ENCODE measurements around the gene KCNJ12. TPM values are rescaled to one million over a fixed set of nuclear protein-coding genes. Genes with fewer than 3 reads are reported as not detected.
"Not testable (repeated sequence)": the region's sequence is repeated elsewhere in the genome, so short reads cannot be mapped to it uniquely, and the experiment has no call there.

Gene KCNJ12
- total and polyA plus RNA-seq, 9 donors, result 5.7 to 12.2 (median 9.2) TPM

- WGBS (ENCODE audit: insufficient coverage), result 83% methylated on average over 7 of the region's 11 CpGs
- not testable (repeated sequence) for H3K36me3 ChIP-seq (ENCODE audit: control insufficient read depth, insufficient read depth, low read length); DNase-seq
Observed at GRCh38 chr17:21420503-21421090, 44.4 kb downstream of the KCNJ12 start.

DNA sequence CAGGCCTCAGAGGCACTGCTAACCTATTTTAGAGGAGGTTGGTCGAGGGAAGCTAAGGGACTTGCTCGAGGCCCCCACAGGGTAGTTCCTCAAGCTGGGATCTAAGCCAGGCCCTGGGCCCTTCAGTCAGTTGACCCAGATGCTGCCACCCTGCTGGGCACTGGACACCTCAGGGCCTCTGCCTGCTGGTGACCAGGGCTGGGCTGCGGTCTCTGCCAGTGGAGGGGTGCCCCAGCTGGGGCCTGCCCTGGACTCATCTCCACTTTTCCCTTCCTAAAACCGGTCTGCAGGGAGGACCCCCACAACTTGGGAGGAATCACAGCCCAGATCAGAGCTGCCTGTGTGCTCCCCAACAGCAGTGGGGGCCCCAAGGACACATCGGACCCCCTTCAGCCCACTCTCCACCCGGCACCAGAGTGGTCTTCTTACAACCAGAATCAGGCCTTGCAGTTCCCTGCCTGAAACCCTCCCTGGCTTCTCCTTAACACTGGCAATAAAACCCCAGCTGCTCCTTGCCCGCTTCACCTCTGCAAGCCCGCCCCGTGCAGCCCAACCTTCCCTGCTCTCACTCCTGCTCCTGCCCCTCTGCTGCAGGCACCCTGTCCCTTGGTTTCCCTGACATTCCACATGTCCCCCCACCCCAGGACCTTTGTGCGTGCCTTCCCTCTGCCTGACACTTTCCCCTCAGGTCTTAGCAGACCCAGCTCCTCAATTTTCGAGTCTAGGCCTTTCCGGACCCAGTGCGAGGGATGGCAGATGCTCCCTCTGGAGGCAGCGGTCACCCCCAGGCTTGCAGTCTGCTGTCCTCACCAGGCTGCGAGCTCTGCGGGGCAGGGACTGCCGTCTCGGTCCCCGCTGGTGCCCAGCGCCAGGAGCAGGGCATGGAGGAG is 45.5 kb downstream of the KCNJ12 start:
- peaks cover 30% of the 10 kb centered on the region for H3K4me1 ChIP-seq (ENCODE audit: control insufficient read depth, insufficient read depth, low read length)
- H3K27me3 ChIP-seq (ENCODE audit: control insufficient read depth, insufficient read depth, low read length); H3K9me3 ChIP-seq (replicated peaks; ENCODE audit: control insufficient read depth, low read depth, low read length); H3K36me3 ChIP-seq (ENCODE audit: control insufficient read depth, insufficient read depth, low read length); H3K27ac ChIP-seq (ENCODE audit: low read length); DNase-seq; H3K4me3 ChIP-seq (ENCODE audit: low read length): not testable (repeated sequence)
- WGBS (ENCODE audit: insufficient coverage), result 73% methylated on average over 19 of the region's 20 CpGs

More at GRCh38 chr17:21420503-21421090, 44.4 kb downstream of the KCNJ12 start:
- not testable (repeated sequence) for H3K4me3 ChIP-seq (ENCODE audit: low read length); H3K27me3 ChIP-seq (ENCODE audit: control insufficient read depth, insufficient read depth, low read length); H3K9me3 ChIP-seq (replicated peaks; ENCODE audit: control insufficient read depth, low read depth, low read length); H3K27ac ChIP-seq (ENCODE audit: low read length)
- H3K4me1 ChIP-seq (ENCODE audit: control insufficient read depth, insufficient read depth, low read length), result peaks cover 30% of the 10 kb centered on the region

GRCh38 chr17:21422311-21423189 is 46.4 kb downstream of the KCNJ12 start:
- not testable (repeated sequence) for H3K27ac ChIP-seq (ENCODE audit: low read length); H3K4me3 ChIP-seq (ENCODE audit: low read length); H3K36me3 ChIP-seq (ENCODE audit: control insufficient read depth, insufficient read depth, low read length); H3K9me3 ChIP-seq (replicated peaks; ENCODE audit: control insufficient read depth, low read depth, low read length); H3K27me3 ChIP-seq (ENCODE audit: control insufficient read depth, insufficient read depth, low read length); DNase-seq
- peaks cover 30% of the 10 kb centered on the region for H3K4me1 ChIP-seq (ENCODE audit: control insufficient read depth, insufficient read depth, low read length)
- 85% methylated on average over 6 of the region's 14 CpGs for WGBS (ENCODE audit: insufficient coverage)

- H3K4me1 ChIP-seq (ENCODE audit: control insufficient read depth, insufficient read depth, low read length), result peaks cover 30% of the 10 kb centered on the region
- H3K9me3 ChIP-seq (replicated peaks; ENCODE audit: control insufficient read depth, low read depth, low read length); H3K36me3 ChIP-seq (ENCODE audit: control insufficient read depth, insufficient read depth, low read length); DNase-seq; H3K4me3 ChIP-seq (ENCODE audit: low read length); H3K27ac ChIP-seq (ENCODE audit: low read length); H3K27me3 ChIP-seq (ENCODE audit: control insufficient read depth, insufficient read depth, low read length): not testable (repeated sequence)
- WGBS (ENCODE audit: insufficient coverage), result 55% methylated on average over 9 of the region's 9 CpGs
Observed at GRCh38 chr17:21423190-21423493, 47.0 kb downstream of the KCNJ12 start.

GRCh38 chr17:21424697-21425096 is 48.5 kb downstream of the KCNJ12 start:
- H3K4me1 ChIP-seq (ENCODE audit: control insufficient read depth, insufficient read depth, low read length), result peaks cover 24% of the 10 kb centered on the region
- H3K36me3 ChIP-seq (ENCODE audit: control insufficient read depth, insufficient read depth, low read length); H3K4me3 ChIP-seq (ENCODE audit: low read length); H3K9me3 ChIP-seq (replicated peaks; ENCODE audit: control insufficient read depth, low read depth, low read length); DNase-seq; H3K27ac ChIP-seq (ENCODE audit: low read length); H3K27me3 ChIP-seq (ENCODE audit: control insufficient read depth, insufficient read depth, low read length): not testable (repeated sequence)
- 83% methylated on average over 4 of the region's 7 CpGs for WGBS (ENCODE audit: insufficient coverage)

DNA sequence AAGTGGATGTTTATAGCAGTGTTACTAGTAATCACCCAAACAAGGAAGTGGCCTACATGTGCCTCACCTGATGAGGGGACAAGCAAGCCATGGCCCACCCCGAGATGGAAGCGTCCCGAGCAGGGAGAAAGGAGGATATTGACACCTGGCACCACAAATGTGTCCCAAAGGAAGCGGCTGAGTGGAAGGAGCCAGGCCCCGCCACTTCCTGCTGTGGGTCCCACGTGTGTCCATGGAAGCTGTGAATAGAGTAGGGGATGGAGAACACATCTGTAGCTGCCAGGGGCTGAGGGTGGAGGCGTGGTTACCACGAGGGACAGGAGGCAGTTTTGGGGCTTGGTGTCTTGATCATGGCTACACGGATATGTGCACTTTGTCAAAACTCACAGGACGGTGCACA is 49.2 kb downstream of the KCNJ12 start:
- H3K9me3 ChIP-seq (replicated peaks; ENCODE audit: control insufficient read depth, low read depth, low read length), result no peaks in the 10 kb centered on the region
- no peak overlapping the region for H3K27ac ChIP-seq (ENCODE audit: low read length)
- H3K27me3 ChIP-seq (ENCODE audit: control insufficient read depth, insufficient read depth, low read length), result peaks cover 3% of the 10 kb centered on the region
- DNase-seq, result no peak
- no peaks in the 10 kb centered on the region for H3K36me3 ChIP-seq (ENCODE audit: control insufficient read depth, insufficient read depth, low read length)
- H3K4me3 ChIP-seq (ENCODE audit: low read length), result no peak overlapping the region
- H3K4me1 ChIP-seq (ENCODE audit: control insufficient read depth, insufficient read depth, low read length), result peaks cover 20% of the 10 kb centered on the region
- WGBS (ENCODE audit: insufficient coverage), result 56% methylated on average over 6 of the region's 10 CpGs

GRCh38 chr17:21425736-21426135 is 49.6 kb downstream of the KCNJ12 start:
- Histone ChIP-seq H3K27me3 (ENCODE audit: control insufficient read depth, insufficient read depth, low read length) (peaks cover 3% of the 10 kb centered on the region), H3K4me3 (ENCODE audit: low read length) (no peak overlapping the region), H3K27ac (ENCODE audit: low read length) (no peak overlapping the region), H3K4me1 (ENCODE audit: control insufficient read depth, insufficient read depth, low read length) (peaks cover 17% of the 10 kb centered on the region), H3K36me3 (ENCODE audit: control insufficient read depth, insufficient read depth, low read length) (no peaks in the 10 kb centered on the region), H3K9me3 (replicated peaks; ENCODE audit: control insufficient read depth, low read depth, low read length) (no peaks in the 10 kb centered on the region)
- DNase-seq, result no peak
- 46% methylated on average over 3 of the region's 4 CpGs for WGBS (ENCODE audit: insufficient coverage)

GRCh38 chr17:21426246-21426645 is 50.1 kb downstream of the KCNJ12 start:
- not testable (repeated sequence) for H3K27me3 ChIP-seq (ENCODE audit: control insufficient read depth, insufficient read depth, low read length); H3K4me3 ChIP-seq (ENCODE audit: low read length); DNase-seq; H3K36me3 ChIP-seq (ENCODE audit: control insufficient read depth, insufficient read depth, low read length); H3K9me3 ChIP-seq (replicated peaks; ENCODE audit: control insufficient read depth, low read depth, low read length); H3K27ac ChIP-seq (ENCODE audit: low read length)
- WGBS (ENCODE audit: insufficient coverage), result 86% methylated on average over 2 of the region's 8 CpGs
- H3K4me1 ChIP-seq (ENCODE audit: control insufficient read depth, insufficient read depth, low read length), result peaks cover 17% of the 10 kb centered on the region

DNA sequence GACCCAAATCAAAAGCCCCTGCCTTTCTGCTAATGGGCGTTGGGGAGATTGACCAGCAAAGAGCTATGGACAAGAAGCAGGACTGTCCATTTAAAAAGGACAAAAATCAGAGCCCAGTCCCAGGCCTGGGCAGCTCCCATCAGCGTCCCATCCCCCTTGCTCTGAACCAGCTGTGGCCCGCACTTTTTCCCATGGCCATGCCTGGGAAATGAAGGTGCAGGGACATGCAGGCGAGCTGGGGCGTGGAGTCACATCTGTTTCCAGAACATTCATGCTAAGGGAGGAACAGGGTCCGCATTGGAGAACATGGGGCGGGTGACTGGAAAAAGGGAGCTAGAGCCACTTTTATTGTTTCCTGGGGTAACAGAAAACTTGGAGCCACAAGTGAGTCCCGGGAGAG is 50.7 kb downstream of the KCNJ12 start:
- not testable (repeated sequence) for DNase-seq; H3K27ac ChIP-seq (ENCODE audit: low read length); H3K36me3 ChIP-seq (ENCODE audit: control insufficient read depth, insufficient read depth, low read length); H3K9me3 ChIP-seq (replicated peaks; ENCODE audit: control insufficient read depth, low read depth, low read length); H3K27me3 ChIP-seq (ENCODE audit: control insufficient read depth, insufficient read depth, low read length); H3K4me3 ChIP-seq (ENCODE audit: low read length)
- H3K4me1 ChIP-seq (ENCODE audit: control insufficient read depth, insufficient read depth, low read length), result peaks cover 10% of the 10 kb centered on the region
- 87% methylated on average over 5 of the region's 8 CpGs for WGBS (ENCODE audit: insufficient coverage)

DNA sequence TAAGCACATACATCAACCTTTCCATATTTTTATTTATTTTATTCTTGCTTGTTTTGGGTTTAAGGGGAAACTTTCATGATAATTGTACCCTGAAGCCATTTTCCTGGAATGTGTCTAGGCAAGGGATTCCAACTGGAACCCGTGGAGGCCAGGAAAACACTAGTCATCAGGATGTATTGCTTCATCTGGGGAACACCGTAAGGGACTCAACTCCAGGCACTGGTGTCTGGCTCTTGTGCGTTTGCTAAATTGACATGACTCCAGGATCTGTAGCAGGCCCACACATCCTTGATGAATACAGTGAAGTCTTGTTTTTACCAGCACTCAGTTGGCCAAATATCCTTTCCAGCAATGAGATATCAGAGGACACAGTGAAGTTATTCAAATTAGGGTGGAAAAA is 51.6 kb downstream of the KCNJ12 start:
- WGBS (ENCODE audit: insufficient coverage), result no CpG with 5 or more reads among the region's 3 CpGs
- not testable (repeated sequence) for H3K36me3 ChIP-seq (ENCODE audit: control insufficient read depth, insufficient read depth, low read length); H3K9me3 ChIP-seq (replicated peaks; ENCODE audit: control insufficient read depth, low read depth, low read length); DNase-seq; H3K4me1 ChIP-seq (ENCODE audit: control insufficient read depth, insufficient read depth, low read length); H3K4me3 ChIP-seq (ENCODE audit: low read length); H3K27ac ChIP-seq (ENCODE audit: low read length); H3K27me3 ChIP-seq (ENCODE audit: control insufficient read depth, insufficient read depth, low read length)
